CD4-positive, alpha-beta T cell (primary cell): ENCODE results near the gene LMAN2. TPM values are rescaled to one million over a fixed set of nuclear protein-coding genes. Genes with fewer than 3 reads are reported as not detected.

ENCODE experiments used
- ATAC-seq: fragments of 200-7000 bp; cut with Tn5 transposase; one replicate; pipeline ENCODE4 v1.10.0; 2022; ENCODE audit warnings: mild to moderate bottlenecking; ENCODE audit not compliant: poor library complexity
- CTCF ChIA-PET: fragments of 350-600 bp; sonication (Branson Sonifier 250); formaldehyde crosslinking; loops from one replicate; lab custom pipeline; 2021; ENCODE audit warnings: antibody characterized with exemption, inconsistent platforms; lab: Charles Lee
- POLR2A ChIA-PET: fragments of 350-600 bp; sonication (Branson Sonifier 250); formaldehyde crosslinking; loops from one replicate; lab custom pipeline; 2021; ENCODE audit warnings: antibody characterized with exemption, inconsistent platforms; lab: Charles Lee
- DNase-seq, 14 experiments: peaks; one replicate each; pipeline ENCODE4 v3.0.0-alpha.2; 2013 to 2020; ENCODE audit warnings: mixed read lengths in 2 of 14
- H3K27ac ChIP-seq, 2 donors: one replicate each; pipeline versions ENCODE4 v1.5.1 to v1.7.0; 2013; ENCODE audit warnings: low read length in 2 of 2, low read depth in 1 of 2, mild to moderate bottlenecking in 1 of 2
- H3K27me3 ChIP-seq, 2 experiments: 1 replicate in 1 of 2; 2 replicates in 1 of 2; pipeline versions ENCODE4 v1.6.1 to v1.7.0; 2013; ENCODE audit warnings: low read length in 2 of 2, control low read depth in 1 of 2, mild to moderate bottlenecking in 1 of 2, moderate library complexity in 1 of 2; ENCODE audit not compliant: insufficient read depth in 2 of 2, control insufficient read depth in 1 of 2
- H3K36me3 ChIP-seq: one replicate; pipeline ENCODE4 v1.6.1; 2013; ENCODE audit warnings: low read length, control low read depth; ENCODE audit not compliant: insufficient read depth
- H3K4me1 ChIP-seq: one replicate; pipeline ENCODE4 v1.6.1; 2013; ENCODE audit warnings: low read length, control low read depth; ENCODE audit not compliant: insufficient read depth
- H3K4me3 ChIP-seq: one replicate; pipeline ENCODE4 v1.5.1; 2013; ENCODE audit warnings: mild to moderate bottlenecking, low read length, moderate library complexity
- H3K9me3 ChIP-seq, 2 experiments: 1 replicate in 1 of 2; 2 replicates in 1 of 2; pipeline versions ENCODE4 v1.6.1 to v1.7.0; 2013; ENCODE audit warnings: low read length in 2 of 2, mild to moderate bottlenecking in 2 of 2, control low read depth in 1 of 2, moderate library complexity in 1 of 2; ENCODE audit not compliant: control insufficient read depth in 1 of 2, insufficient read depth in 1 of 2
- H3K27ac Mint-ChIP-seq: one replicate; pipeline ENCODE4 v1.8.0; 2020; ENCODE audit warnings: mixed read lengths
- H3K27me3 Mint-ChIP-seq: one replicate; pipeline ENCODE4 v1.8.0; 2021; ENCODE audit warnings: mixed read lengths
- H3K36me3 Mint-ChIP-seq: one replicate; pipeline ENCODE4 v1.8.0; 2021; ENCODE audit warnings: low read depth, mixed read lengths
- H3K4me1 Mint-ChIP-seq: one replicate; pipeline ENCODE4 v1.8.0; 2021; ENCODE audit warnings: low read depth, mixed read lengths
- H3K4me3 Mint-ChIP-seq: one replicate; pipeline ENCODE4 v1.8.0; 2020; ENCODE audit warnings: mild to moderate bottlenecking, mixed read lengths
- H3K9me3 Mint-ChIP-seq: one replicate; pipeline ENCODE4 v1.8.0; 2020; ENCODE audit warnings: mixed read lengths
- intact Hi-C, 2 experiments: fragments of 100-400 bp; cut with DNase I in 1 of 2; cut with micrococcal nuclease in 1 of 2; formaldehyde crosslinking; loops; one replicate each; pipeline versions ENCODE4 v1.15.1 to v1.9.0; 2023 to 2025; cut with DNase I, micrococcal nuclease
- total RNA-seq, 174 experiments: library from RNA in 2 of 174; stranded (reverse) in 2 of 174; gene quantifications; one replicate each; pipeline ENCODE4 v1.2.3 and lab custom pipeline; 2021 to 2026
- TF ChIP-seq, protein P1 (sequence below): fragments of 200-600 bp; IDR thresholded peaks from one replicate; pipeline ENCODE4 v1.8.0; 2022; ENCODE audit warnings: antibody characterized with exemption, mild to moderate bottlenecking

Gene LMAN2
- total RNA-seq, 2 experiments from 2014 or later = 54.5 to 55.6 TPM

DNA sequence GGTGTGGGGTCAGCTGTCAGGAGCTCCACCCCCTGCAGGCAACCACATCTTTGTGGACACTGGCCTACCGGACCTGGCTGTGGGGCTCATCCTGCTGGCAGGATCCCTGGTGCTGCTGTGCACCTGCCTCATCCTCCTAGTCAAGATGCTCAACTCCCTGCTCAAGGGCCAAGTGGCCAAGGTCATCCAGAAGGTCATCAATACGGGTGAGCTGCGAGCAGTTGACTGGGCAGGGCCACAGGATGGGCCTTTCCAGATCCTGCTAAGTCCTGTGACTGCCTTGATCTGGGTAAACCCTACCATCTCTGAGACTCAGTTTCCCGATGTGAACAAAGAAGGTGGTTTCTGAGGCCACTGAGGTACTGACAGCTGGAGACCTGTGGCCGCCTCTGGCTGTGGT, 42.5 kb upstream of the LMAN2 start:
- no peak for ATAC-seq
- Histone ChIP-seq H3K36me3 (no peaks in the 10 kb centered on the region), H3K27ac (no peak overlapping the region), H3K9me3 (no peaks in the 10 kb centered on the region), H3K4me3 (no peak overlapping the region), H3K27me3 (no peaks in the 10 kb centered on the region), H3K4me1 (peaks cover 26% of the 10 kb centered on the region)
- peaks cover 25% of the 10 kb centered on the region for H3K4me1 Mint-ChIP-seq
- ChIA-PET CTCF (interaction anchor here (1.7 to 6.0 kb wide), 3 partner anchors 9 to 61 kb away, joined by 10 to 115 read pairs (median 11); no protein-coding TSS in a partner anchor), POLR2A (no interaction called here)
- no peak for DNase-seq
- intact Hi-C loops = loop anchor here in 1 of 2 experiments (10.0 kb wide), 1 partner anchor 671 kb away; no protein-coding TSS in a partner anchor
- H3K9me3 Mint-ChIP-seq = no peaks in the 10 kb centered on the region
- H3K4me3 Mint-ChIP-seq = no peak overlapping the region
- H3K27ac Mint-ChIP-seq = no peak overlapping the region
- TF ChIP-seq, protein P1, sequence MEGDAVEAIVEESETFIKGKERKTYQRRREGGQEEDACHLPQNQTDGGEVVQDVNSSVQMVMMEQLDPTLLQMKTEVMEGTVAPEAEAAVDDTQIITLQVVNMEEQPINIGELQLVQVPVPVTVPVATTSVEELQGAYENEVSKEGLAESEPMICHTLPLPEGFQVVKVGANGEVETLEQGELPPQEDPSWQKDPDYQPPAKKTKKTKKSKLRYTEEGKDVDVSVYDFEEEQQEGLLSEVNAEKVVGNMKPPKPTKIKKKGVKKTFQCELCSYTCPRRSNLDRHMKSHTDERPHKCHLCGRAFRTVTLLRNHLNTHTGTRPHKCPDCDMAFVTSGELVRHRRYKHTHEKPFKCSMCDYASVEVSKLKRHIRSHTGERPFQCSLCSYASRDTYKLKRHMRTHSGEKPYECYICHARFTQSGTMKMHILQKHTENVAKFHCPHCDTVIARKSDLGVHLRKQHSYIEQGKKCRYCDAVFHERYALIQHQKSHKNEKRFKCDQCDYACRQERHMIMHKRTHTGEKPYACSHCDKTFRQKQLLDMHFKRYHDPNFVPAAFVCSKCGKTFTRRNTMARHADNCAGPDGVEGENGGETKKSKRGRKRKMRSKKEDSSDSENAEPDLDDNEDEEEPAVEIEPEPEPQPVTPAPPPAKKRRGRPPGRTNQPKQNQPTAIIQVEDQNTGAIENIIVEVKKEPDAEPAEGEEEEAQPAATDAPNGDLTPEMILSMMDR = no peak
- no peaks in the 10 kb centered on the region for H3K27me3 Mint-ChIP-seq
- H3K36me3 Mint-ChIP-seq = no peaks in the 10 kb centered on the region

DNA sequence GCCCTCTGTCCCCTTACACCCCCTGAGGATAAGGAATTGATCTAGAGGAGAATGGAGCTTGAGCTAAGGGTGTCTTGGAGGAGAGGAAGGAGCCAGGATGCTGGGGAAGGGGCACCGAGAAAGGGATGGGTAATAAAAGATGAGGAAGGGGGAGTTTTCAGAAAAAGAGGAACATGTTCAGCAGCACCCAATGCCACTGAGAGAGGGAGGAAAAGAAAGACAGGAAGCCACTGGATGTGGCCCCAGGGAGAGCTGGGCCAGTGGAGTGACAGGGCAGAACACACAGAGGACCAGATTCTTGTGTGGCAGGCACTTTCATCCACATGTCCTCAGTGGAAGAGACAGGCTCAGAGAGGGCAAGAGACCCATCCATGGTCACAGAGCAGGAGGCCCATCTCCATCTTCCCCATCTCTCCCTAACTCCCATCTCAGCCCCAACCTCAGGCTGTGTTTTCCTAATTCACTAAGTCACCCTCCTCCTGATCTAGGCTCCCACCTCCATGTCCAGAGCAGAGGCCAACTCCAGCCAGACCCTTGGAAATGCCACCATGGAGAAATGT, 41.8 kb upstream of the LMAN2 start:
- peak in 1 of 14 experiments; percentile 20 for DNase-seq
- H3K27ac Mint-ChIP-seq = no peak overlapping the region
- CTCF ChIA-PET = interaction anchor here (6.0 to 6.1 kb wide), 2 partner anchors 10 to 62 kb away, joined by 115 to 136 read pairs; no protein-coding TSS in a partner anchor
- ATAC-seq = no peak
- no peaks in the 10 kb centered on the region for H3K27me3 Mint-ChIP-seq
- Histone ChIP-seq H3K36me3 (no peaks in the 10 kb centered on the region), H3K27ac (no peak overlapping the region), H3K4me1 (peaks cover 33% of the 10 kb centered on the region), H3K9me3 (no peaks in the 10 kb centered on the region), H3K4me3 (no peak overlapping the region), H3K27me3 (no peaks in the 10 kb centered on the region)
- TF ChIP-seq, protein P1 = no peak
- H3K36me3 Mint-ChIP-seq = no peaks in the 10 kb centered on the region
- peaks cover 32% of the 10 kb centered on the region for H3K4me1 Mint-ChIP-seq
- no peak overlapping the region for H3K4me3 Mint-ChIP-seq
- POLR2A ChIA-PET = no interaction called here
- intact Hi-C loops = loop anchor here in 1 of 2 experiments (10.0 kb wide), 1 partner anchor 672 kb away; no protein-coding TSS in a partner anchor
- H3K9me3 Mint-ChIP-seq = no peaks in the 10 kb centered on the region

DNA sequence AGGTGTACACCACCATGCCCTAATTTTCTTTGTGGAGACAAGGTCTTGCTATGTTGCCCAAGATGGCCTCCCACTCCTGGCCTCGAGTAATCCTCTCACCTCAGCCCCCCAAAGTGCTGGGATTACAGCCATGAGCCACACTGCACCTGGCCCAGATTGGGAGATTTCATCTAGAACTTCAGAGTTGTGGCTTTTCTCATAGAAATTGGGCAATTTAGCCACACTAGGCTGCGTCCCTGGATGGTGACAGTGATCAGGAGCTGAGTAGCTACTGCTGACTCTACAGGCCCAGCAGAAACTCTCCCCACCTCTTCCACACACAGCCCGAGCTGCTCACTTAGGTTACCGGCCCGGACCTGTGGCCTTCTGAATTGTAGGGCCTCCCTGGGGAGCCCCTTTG, 41.3 kb upstream of the LMAN2 start:
- CTCF ChIA-PET = interaction anchor here (6.0 to 6.1 kb wide), 2 partner anchors 11 to 62 kb away, joined by 115 to 136 read pairs; no protein-coding TSS in a partner anchor
- TF ChIP-seq, protein P1 = no peak
- peaks cover 35% of the 10 kb centered on the region for H3K4me1 Mint-ChIP-seq
- H3K9me3 ChIP-seq = no peaks in the 10 kb centered on the region
- ATAC-seq (no peak), DNase-seq (no peak)
- no peaks in the 10 kb centered on the region for H3K36me3 ChIP-seq
- H3K4me1 ChIP-seq = peaks cover 39% of the 10 kb centered on the region
- H3K9me3 Mint-ChIP-seq = no peaks in the 10 kb centered on the region
- no peaks in the 10 kb centered on the region for H3K36me3 Mint-ChIP-seq
- POLR2A ChIA-PET = no interaction called here
- H3K4me3 Mint-ChIP-seq = no peak overlapping the region
- H3K27me3 ChIP-seq = no peaks in the 10 kb centered on the region
- H3K27me3 Mint-ChIP-seq = no peaks in the 10 kb centered on the region
- H3K27ac ChIP-seq = no peak overlapping the region
- intact Hi-C loops = loop anchor here in 1 of 2 experiments (10.0 kb wide), 1 partner anchor 672 kb away; no protein-coding TSS in a partner anchor
- H3K4me3 ChIP-seq = no peak overlapping the region
- no peak overlapping the region for H3K27ac Mint-ChIP-seq
